Measurements from ENCODE around the gene CYP27C1.

- TF ChIP-seq CTCF (IDR thresholded peaks at IDR 0.05) (no peak), POLR2AphosphoS5 (IDR thresholded peaks at IDR 0.05) (no peak), EP300 (IDR thresholded peaks at IDR 0.05; ENCODE audit: low read depth) (no peak), POLR2A (IDR thresholded peaks at IDR 0.05) (no peak)
Measured at GRCh38 chr2:127228102-127228501, 8.0 kb upstream of the CYP27C1 start.
